Smooth muscle cell of the pulmonary artery (primary cell): ENCODE measurements around the gene CENPM. TPM values are rescaled to one million over a fixed set of nuclear protein-coding genes. Genes with fewer than 3 reads are reported as not detected.

Experiments used
- total RNA-seq: library from RNA; depleted of rRNA; stranded (reverse); fragments of >200 nt; gene quantifications from 2 replicates; pipeline ENCODE4 v1.2.3, GENCODE V29; 2014

CENPM gene, protein sequence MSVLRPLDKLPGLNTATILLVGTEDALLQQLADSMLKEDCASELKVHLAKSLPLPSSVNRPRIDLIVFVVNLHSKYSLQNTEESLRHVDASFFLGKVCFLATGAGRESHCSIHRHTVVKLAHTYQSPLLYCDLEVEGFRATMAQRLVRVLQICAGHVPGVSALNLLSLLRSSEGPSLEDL
- 3.9 and 6.8 TPM in 2 replicates for total RNA-seq

DNA sequence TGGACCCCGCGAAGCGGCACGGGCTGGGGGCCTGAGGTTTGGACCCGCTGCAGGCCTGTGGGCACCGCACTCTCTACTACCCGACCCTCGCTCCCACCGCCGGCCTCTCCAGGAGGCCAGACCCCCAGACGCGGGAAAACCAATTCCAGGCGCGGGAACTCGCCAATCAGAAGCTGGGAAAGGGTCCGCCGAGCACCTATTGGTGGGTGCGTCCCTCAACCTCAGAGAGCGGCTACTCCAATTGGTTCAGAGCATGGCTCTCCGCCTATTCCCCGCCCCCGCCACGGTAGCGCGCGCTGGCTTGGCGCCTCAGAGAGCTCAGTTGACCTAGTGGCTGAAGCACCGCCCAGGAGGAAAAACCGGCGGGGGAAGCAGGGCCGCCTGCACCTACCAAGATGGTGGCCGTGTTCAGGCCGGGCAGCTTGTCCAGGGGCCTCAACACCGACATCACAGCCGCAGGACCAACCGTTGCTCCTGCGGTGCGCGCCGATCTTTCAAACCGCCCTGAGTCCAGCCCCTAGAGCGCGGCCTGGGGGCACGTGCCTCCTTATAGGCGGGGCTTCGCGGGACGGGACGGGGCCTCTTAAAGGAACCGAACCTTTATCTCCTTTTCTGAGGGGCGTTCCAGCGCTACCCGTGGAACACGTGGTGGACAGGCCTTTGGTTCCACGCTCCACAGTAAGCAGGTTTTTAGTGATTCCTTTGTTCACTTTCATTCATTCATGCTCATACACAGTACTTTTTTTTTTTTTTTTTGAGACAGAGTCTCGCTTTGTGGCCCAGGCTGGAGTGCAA, at the start of gene CENPM:
CENPM (minus strand) TSS at position 524 of the 795 bp plus-strand sequence; CDS start at position 448, 76 bp downstream.

DNA sequence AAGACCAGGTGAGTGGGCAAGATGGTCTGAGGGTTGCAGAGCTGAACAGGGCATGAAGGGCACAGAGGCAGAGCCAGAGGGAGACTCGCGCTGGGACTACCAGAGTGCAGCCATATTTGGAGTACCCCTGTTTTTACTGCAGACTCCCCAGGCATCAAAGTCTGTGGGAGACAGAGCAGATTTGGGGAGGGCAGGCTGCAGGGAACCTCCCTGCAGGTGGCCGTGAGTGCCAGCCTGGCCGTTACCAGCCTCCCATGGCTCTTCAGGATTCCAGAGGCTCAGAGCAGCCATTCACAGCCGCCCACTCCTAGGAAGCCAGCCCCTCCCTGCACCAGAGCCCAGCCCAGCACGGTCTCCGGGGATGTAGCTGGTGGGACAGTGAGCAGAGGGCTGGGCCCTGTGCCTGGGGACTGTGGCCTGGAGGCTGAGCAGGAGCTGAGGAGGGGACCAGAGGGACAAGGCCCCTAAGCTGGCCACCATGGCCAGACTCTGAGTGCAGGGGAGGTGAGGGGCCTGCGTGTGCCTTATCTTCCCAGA, 22.2 kb upstream of the CENPM start, which contains the start of gene SEPTIN3:
SEPTIN3 (plus strand) TSS at position 334 of the 537 bp plus-strand sequence. CDS start 2,050 bp downstream, outside the sequence.

DNA sequence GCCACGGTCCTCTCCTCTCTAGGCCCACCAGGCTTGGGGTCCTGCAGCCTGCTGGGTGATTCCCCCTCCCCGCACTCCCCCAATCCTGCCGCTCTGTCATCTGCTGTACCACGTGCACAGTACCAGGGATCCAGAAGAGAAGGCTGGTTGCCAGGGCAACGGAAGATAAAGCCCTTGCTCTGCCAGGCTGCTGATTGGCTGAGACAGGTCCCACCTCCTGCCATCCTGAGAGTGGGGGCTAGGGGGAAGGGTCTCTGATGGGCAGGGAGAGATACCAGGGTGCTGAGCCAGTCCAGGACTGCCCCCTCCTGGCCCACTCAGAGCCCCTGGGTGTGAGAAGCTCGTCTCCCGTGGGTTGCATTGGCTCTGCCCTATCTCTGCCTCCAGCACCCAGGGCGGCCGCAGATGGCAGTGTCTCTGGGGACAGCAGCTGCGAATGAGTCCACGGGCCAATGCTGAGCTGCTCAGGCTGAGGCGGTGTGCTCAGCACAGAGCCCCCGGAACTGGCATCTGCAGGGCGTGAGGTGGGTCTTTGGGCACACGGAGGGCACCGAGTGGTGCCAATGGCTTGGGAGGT, 5.0 kb upstream of the CENPM start, which contains the start of gene SMIM45:
SMIM45 (plus strand) TSS at position 253 of the 577 bp plus-strand sequence.

DNA sequence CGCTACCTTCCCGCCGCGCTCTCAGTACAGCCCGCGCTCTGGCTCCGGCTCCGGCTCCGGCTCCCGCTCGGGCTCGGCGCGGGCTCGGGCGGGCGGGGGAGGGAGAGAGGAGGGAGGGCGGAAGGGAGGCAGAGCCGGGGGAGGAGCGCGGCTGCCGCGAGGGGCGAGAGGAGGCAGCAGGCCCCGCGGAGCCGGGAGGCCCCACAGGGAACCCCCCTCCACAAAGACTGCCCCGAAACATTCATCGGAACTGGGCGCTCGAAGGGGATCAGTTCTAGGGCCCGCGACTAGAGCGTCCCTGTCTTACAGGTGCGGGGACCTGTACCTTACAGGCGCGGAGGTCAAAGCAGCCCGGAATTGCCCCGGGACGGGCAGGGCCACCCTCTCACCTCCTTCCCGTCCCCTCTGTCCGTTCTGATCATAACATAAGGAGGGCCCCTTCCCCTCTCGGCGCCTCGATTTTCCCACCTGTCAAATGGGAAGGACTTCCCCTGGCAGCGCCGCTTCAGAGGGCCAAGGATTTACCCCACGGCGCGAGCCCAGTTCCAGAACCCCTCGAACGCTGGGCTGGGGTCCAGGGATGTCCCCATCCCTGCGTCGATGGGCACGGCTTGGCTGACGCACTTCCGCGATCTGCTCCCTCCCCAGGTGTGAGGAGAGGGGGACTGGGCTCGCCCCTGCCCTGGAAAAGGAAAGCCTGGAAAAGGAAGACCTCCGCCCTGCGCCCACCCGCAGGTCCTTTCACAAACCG, 31.7 kb downstream of the CENPM start, which contains the start of gene SHISA8:
SHISA8 (minus strand) TSS at position 40 of the 751 bp plus-strand sequence. CDS start 407 bp downstream, outside the sequence.

Other genes with a start within 250 kb of the CENPM start
- 0.20 and 0.26 TPM in 2 replicates for gene MEI1, start 247.6 kb downstream of the CENPM start, total RNA-seq
- gene CCDC134, start 146.5 kb downstream of the CENPM start, total RNA-seq: 8.0 and 8.1 TPM in 2 replicates
- gene SREBF2, start 114.0 kb downstream of the CENPM start, total RNA-seq: 82.1 and 123 TPM in 2 replicates
- not detected in 2 replicates for gene SHISA8, start 32.1 kb downstream of the CENPM start, total RNA-seq
- not detected in 2 replicates for gene TNFRSF13C, start 20.3 kb downstream of the CENPM start, total RNA-seq
- 0.07 and 0.30 TPM in 2 replicates for gene SEPTIN3, start 22.3 kb upstream of the CENPM start, total RNA-seq
- gene WBP2NL, start 51.6 kb upstream of the CENPM start, total RNA-seq: 0.52 and 0.73 TPM in 2 replicates
- 51.0 and 56.8 TPM in 2 replicates for gene NAGA, start 123.7 kb upstream of the CENPM start, total RNA-seq
- gene PHETA2, start 127.1 kb upstream of the CENPM start, total RNA-seq: 27.2 and 30.9 TPM in 2 replicates
- gene SMDT1, start 132.5 kb upstream of the CENPM start, total RNA-seq: 5.5 and 10.5 TPM in 2 replicates
- gene NDUFA6, start 143.6 kb upstream of the CENPM start, total RNA-seq: 33.6 and 33.8 TPM in 2 replicates
- 0.20 and 0.43 TPM in 2 replicates for gene CYP2D6, start 183.7 kb upstream of the CENPM start, total RNA-seq